Measurements from ENCODE around the gene CHKB.
A peak's percentile ranks its signal among the peaks of the same experiment; 100 is the strongest.
"Not testable (repeated sequence)": the region's sequence is repeated elsewhere in the genome, so short reads cannot be mapped to it uniquely, and the experiment has no call there.

Gene CHKB

GRCh38 chr22:50547263-50547985 lies 35.2 kb downstream of the CHKB start:
- DNase-seq (ENCODE audit: low spot score), result no peak

DNA sequence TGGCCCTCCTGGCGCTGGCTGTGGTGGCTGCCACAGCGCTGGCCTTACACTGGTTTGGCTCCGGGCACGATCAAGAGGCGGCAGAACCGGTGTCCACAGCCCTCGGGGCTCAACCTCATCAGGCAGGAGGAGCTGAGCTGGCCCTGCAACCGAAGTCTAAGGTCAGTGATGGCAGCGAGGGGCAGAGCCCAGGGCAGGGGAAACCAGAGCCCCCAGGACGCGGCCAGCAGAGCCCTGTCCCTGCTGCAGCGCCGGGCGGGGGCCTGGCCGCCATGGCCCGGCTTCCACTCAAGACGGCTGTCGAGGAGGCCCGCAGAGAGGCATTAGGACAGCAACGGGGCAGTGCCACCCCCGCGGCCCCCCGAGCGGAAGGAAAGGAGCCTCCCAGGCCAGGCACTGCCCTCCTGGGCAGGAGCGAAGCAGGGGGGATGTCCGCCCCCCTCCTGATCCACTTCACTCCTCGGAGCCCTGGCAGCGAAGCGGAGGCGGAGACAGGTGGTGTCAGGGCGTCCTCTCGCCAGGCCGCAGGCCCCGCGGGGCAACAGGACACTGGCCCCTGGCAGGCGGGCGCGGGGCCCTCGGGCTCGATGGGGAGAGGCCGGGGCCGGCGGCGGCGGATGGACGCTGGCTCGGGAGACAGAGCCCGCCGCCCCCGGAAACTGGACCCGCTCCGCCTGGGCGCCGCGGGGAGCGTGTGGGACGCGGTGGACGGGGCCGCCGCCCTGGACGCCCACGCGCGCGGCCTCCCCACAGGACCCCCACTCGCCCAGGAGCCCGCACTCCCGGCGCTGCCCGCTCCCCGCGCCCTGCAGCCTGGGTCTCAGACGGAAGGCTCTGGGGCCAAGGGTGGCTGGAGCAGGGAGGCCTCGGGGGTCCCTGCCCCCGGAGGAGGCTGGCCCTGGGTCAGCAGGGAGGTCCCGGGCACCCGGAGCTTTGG lies 36.1 kb downstream of the CHKB start:
- no peak for DNase-seq (ENCODE audit: low spot score)

DNA sequence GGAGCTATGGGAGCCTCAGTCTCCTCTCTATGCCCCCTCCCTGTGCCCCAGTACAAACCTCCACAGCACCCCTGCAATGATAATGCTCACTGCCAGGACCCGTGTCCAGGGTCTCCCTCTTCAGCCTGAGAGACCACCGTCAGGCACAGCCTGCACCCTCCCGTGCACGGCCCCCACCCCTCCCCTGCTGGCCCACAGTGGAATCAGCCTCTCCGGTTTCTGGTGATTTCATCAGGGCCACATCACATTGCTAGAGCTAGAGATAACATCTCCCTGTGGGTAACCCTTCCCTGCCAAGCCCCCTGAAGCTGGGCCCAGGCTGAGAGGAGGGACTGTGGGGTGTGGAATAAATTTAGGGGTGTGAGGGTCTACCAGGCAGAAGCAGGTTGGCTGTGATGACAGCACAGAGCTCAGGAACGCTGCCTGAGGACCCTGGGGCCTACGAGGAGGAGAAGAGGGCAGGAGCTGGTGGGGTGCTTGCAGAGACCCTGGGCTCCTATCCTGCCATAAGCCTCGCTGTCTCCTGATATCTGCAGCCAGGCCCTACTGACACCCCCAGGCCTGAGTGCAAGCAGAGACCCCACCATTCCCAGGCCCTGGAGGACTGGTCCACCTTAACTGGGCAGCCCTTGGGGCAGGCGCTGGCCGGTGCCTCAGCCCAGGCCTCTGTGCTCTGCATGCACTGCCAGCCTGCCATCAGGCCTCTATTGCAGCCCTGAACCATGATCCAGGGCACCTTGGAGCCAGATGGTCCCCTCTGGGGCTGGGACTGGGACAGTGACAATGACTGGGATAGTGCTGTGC lies 36.9 kb downstream of the CHKB start, which contains the start of gene KLHDC7B:
Gene KLHDC7B, plus strand, starts transcription at position 378 of the 804 bp plus-strand sequence. Its CDS starts 345 bp downstream, at position 723.
- peak; percentile 50 for DNase-seq (ENCODE audit: low spot score)

- DNase-seq (ENCODE audit: low spot score), result no peak
These were observed 37.8 kb downstream of the CHKB start for GRCh38 chr22:50544746-50545253.

DNA sequence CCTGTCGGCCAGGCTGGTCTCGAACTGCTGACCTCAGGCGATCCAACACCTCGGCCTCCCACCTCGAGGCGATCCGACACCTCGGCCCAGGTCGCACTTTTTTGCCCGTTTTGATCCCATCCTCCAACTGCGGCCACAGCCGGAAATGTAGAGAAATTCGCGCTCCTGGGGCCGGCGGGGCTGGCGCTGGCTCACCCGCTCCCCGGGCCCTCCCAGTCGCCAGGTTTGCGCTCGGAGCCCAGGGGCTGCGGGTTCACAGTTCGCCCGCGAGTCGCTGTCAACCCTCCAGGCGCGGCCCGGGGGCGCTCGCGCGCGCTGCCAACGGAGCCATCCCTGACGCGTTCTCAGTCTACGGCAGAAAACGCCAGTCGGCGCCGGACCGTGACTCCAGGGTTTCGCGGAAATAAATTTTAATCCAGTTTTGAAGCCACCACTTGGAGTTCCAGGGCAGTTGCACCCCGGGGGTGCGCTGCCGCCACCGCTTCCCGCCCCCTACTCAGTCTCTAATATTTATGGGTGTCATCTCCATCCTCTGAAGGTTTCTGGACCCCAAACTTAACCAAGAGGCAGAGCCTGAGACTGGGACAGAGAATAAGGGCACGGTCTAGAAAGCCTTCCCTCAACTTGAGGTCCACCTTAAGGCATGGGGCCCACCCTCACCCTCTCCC lies 38.4 kb downstream of the CHKB start:
- no peak for DNase-seq (ENCODE audit: low spot score)

DNA sequence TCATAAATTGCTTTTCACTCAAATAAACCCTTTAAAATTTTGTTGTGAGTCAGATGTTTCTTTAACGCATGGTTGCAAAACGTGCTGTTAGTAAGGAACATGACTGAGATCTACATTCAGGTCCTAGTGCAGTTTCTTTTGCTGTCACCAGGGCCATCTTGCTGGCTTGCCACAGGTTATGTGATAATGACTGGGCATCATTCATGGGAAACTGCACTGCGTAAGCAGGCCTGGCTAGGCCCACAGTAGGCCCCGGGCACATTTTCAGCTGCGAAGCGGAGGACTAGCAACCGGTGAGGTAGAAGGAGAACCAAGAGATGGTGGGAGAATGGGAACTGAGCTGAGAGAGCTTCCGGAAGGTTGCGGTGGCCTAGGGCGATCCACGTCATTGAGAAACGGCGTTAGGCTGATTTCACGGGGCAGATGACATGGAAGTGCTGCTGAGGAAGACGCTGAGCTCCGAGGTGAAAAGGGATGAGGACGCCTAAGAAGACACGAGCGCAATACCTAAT lies 40.2 kb downstream of the CHKB start:
- no peak for DNase-seq (ENCODE audit: low spot score)

DNA sequence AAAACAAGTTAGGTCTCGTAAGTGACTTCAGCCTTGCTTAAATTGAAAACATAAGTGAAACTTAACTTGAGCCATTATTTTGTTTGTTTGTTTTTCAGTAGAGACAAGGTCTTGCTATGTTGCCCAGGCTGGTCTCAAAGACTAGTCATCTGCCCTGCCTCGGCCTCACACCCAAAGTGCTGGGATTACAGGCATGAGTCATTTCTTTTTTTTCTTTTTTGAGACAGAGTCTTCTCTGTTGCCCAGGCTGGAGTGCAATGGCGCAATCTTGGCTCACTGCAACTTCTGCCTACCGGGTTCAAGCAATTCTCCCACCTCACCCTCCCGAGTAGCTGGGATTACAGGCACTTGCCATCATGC lies 41.0 kb downstream of the CHKB start:
- not testable (repeated sequence) for DNase-seq (ENCODE audit: low spot score)

- no peak for DNase-seq (ENCODE audit: low spot score)
These were observed 42.3 kb downstream of the CHKB start for GRCh38 chr22:50540381-50540780.

DNA sequence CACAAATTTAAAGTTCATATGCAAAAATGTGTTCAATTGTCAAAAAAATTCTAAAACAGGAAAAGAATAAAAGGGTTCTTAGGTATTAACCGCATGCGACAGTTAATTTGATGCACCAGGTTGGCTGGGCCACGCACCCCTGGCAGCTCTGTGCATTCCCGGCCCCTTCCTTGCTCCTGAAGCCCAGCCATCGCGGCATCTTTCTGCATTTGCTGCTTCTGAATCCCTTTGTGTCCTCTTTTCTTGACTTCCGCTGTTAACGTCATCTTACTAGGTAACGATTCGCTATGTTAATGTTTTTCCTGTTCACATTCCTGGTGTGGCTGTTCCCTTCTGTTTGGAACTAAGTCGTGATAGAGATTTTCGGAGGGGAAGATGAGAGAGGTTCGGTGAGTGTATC lies 44.9 kb downstream of the CHKB start:
- no peak for DNase-seq (ENCODE audit: low spot score)

DNA sequence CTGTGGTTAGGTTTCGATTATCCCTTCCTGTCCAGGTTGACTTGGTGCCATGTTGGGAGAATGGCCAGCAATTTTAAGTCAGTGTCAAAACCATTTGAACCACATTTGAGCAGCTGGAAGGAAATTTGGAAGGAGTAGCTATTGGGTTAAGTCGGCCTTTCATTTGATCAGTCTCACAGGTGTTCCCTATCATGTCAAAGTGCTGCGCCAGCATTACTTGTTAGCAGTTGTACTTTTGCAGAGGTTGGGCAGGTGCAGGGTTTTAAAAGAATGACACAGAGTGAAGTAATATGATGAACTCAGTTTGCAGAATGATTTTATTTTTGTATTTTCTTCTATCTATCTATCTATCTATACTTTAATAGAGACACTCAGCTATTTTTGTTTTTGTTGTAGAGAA lies 46.4 kb downstream of the CHKB start:
- DNase-seq (ENCODE audit: low spot score), result no peak

DNA sequence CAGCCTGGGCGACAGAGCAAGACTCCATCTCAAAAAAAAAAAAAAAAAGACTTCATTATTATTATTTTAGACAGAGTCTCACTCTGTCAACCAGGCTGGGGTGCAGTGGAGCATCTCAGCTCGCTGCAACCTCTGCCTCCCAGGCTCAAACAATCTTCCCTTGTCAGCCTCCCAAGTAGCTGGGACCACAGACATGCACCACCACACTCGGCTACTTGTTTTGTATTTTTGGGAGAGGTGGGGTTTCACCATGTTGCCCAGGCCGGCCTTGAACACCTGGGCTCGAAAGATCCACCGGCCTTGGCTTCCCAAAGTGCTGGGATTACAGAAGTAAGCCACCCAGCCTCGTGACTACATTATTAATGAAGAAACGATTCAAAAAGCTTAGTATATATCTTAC lies 47.5 kb downstream of the CHKB start:
- DNase-seq (ENCODE audit: low spot score), result no peak

DNA sequence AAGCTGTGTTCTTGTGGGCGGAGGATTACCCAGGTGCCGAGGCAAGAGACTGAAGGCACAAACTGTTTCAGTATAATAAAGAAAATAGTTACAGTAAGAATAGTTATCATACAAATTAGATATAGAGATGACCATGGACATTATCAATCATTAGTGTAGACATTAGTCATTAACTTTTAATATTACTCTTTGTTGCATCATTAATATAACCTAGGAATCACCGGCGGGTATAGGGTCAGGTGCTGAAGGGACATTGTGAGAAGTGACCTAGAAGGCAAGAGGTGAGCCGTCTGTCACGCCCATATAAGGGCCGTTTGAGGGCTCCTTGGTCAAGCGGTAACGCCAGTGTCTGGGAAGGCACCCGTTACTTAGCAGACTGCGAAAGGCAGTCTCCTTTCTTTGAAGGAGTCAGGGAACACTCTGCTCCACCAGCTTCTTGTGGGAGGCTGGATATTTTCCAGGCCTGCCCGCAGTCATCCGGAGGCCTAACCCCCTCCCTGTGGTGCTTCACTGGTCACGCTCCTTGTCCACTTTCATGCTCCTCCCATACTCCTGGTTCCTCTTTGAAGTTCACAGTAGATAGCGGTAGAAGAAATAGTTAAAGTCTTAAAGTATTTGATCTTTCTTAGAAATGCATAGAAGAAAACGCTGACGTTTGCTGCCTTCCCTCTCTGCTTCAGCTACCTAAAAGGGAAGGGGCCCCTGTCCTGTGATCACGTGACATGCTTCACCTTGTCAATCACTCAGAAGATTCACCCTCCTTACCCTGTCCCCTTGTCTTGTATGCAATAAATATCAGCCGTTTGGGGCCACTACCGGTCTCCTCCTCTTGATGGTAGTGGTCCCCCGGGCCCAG lies 48.6 kb downstream of the CHKB start:
- not testable (repeated sequence) for DNase-seq (ENCODE audit: low spot score)

GRCh38 chr22:50532824-50533796 lies 49.5 kb downstream of the CHKB start:
- no peak for DNase-seq (ENCODE audit: low spot score)

DNA sequence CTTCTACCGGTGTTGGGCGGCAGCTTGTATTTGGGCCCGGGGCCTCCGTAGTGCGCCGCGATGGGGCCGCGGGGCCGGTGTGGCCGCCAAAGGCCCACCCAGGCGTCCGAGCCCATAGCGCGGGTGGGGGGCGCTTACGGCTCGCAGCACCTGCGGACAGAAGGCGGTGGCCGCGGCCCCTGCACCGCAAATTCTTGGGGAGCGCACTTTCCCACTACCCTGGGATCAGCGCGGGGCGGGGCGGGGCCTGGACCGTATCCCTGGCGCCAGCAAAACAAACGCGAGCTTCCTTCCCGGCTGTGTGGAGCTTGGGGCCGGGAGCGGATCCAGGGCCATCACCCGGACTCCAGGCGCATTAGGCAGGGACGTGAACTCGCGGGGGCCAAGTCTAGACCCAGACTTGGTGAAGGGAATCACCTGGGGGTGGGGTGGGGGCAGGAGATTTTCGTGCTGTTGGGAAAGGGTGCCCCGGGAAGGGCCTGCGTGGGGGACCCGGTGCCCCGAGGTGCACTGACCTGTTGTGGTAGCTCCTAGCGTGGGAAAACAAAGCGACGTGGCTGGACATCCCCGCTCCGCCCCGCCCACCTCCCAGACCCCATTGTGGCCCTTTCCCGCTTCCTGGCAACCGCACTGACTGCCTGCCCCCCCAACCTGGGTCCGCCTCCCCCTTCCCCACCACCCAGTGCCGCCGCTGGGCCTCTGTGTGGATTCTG lies 50.5 kb downstream of the CHKB start:
- peak; percentile 46 for DNase-seq (ENCODE audit: low spot score)

- DNase-seq (ENCODE audit: low spot score), result no peak
These were observed 51.1 kb downstream of the CHKB start for GRCh38 chr22:50531546-50531961.

DNA sequence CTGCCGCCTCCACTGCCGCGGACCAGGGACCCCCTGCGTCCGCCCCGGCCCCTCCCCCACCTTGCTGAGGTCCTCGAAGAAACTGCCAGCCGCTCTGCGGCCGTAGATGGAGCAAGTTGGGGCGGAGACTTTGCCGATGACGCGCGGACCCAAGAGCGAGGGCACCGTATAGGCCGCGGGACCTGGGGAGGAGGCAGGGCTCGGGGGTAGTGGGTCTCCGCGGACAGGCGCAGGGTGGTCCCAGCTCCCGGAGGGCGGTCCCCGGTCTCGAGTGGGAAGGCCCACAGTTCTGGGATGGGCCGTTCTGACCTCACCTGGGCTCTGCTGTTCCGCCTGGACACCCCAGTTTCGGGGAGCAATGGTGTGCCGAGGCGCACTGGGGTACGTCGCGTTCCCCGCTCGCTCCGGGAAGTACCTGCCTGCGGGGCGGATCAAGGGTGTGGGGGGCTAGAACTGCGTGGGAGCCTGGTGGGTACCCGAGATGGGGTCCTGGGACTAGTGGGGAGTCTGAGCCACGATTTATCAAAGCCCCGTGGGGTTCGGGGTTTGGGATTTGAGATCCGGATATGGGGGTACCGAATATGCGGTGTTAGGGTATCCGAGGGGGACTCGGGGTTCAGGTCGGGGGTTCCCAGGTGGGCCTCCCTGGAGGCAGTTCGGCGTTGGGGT lies 51.6 kb downstream of the CHKB start:
- peak; percentile 58 for DNase-seq (ENCODE audit: low spot score)

GRCh38 chr22:50530580-50530876 lies 52.1 kb downstream of the CHKB start:
- no peak for DNase-seq (ENCODE audit: low spot score)

All from SW480 (cell line).